Panc1 (cell line): ENCODE measurements around the gene RGS6. TPM values are rescaled to one million over a fixed set of nuclear protein-coding genes. Genes with fewer than 3 reads are reported as not detected.

Experiments
- ATAC-seq: fragments of 200-7000 bp; cut with Tn5 transposase; 2 replicates; pipeline ENCODE4 v1.9.1; 2020; ENCODE audit warnings: mild to moderate bottlenecking, moderate library complexity
- BruUV-seq: library from RNA; stranded (reverse); fragments of 400-500 nt; replicated peaks from 2 replicates; lab custom pipeline; 2021; lab: Mats Ljungman, UMichigan
- CTCF ChIA-PET: fragments of 300-600 bp; sonication (Branson Sonifier 250); formaldehyde crosslinking; loops from one replicate; lab custom pipeline; 2022; ENCODE audit warnings: antibody characterized with exemption; lab: Charles Lee
- POLR2A ChIA-PET: fragments of 300-600 bp; sonication (Branson Sonifier 250); formaldehyde crosslinking; loops from one replicate; lab custom pipeline; 2022; ENCODE audit warnings: antibody characterized with exemption; lab: Charles Lee
- DNase-seq: peaks from one replicate; pipeline ENCODE4 v3.0.0-alpha.2; 2010; ENCODE audit warnings: low read depth, low spot score
- H3K27ac ChIP-seq: 2 replicates; pipeline ENCODE4 v1.5.1; 2011; ENCODE audit warnings: mild to moderate bottlenecking, low read length, inconsistent platforms
- H3K27me3 ChIP-seq: fragments of 200-500 bp; sonication (Bioruptor generic); 2 replicates; pipeline ENCODE4 v1.6.0; 2014; ENCODE audit warnings: low read length, inconsistent platforms; ENCODE audit not compliant: control insufficient read depth, insufficient read depth
- H3K36me3 ChIP-seq: fragments of 200-500 bp; sonication (Bioruptor generic); 2 replicates; pipeline ENCODE4 v1.5.1; 2014; ENCODE audit warnings: inconsistent platforms, mild to moderate bottlenecking, low read length, moderate library complexity; ENCODE audit not compliant: control insufficient read depth, insufficient read depth
- H3K4me1 ChIP-seq: 2 replicates; pipeline ENCODE4 v1.5.1; 2011; ENCODE audit warnings: inconsistent platforms, mild to moderate bottlenecking, low read length, moderate library complexity; ENCODE audit not compliant: control insufficient read depth, insufficient read depth
- H3K4me3 ChIP-seq, 2 experiments: 2 replicates each; pipeline ENCODE4 v1.5.1; 2011 to 2012; ENCODE audit warnings: low read depth in 2 of 2, low read length in 2 of 2, mild to moderate bottlenecking in 2 of 2, inconsistent platforms in 1 of 2, moderate library complexity in 1 of 2
- H3K9me3 ChIP-seq: fragments of 200-500 bp; sonication (Bioruptor generic); 2 replicates; pipeline ENCODE4 v1.5.1; 2014; ENCODE audit warnings: low read depth, mild to moderate bottlenecking, inconsistent platforms, low read length, moderate library complexity; ENCODE audit not compliant: control insufficient read depth, insufficient read depth
- POLR2AphosphoS5 ChIP-seq: IDR thresholded peaks from 2 replicates; pipeline ENCODE4 v1.6.1; 2012; ENCODE audit warnings: mild to moderate bottlenecking, low read depth, low read length, moderate library complexity
- SIN3A ChIP-seq: IDR thresholded peaks from 2 replicates; pipeline ENCODE4 v1.6.1; 2012; ENCODE audit warnings: low read depth, mild to moderate bottlenecking, low read length, moderate library complexity, borderline replicate concordance; ENCODE audit not compliant: insufficient read depth
- TCF7L2 ChIP-seq: IDR thresholded peaks from 2 replicates; pipeline ENCODE4 v1.6.1; 2011; ENCODE audit warnings: mild to moderate bottlenecking, low read depth, low read length, inconsistent platforms
- in situ Hi-C: cut with HindIII; loops from 2 replicates; pipeline ENCODE4 v1.10.0; 2016; ENCODE audit warnings: low sequenced_read_pairs, low pct_unique_long_range_greater_than_20kb
- intact Hi-C: fragments of 100-400 bp; cut with micrococcal nuclease; formaldehyde crosslinking; loops from one replicate; pipeline ENCODE4 v1.10.0; 2022; ENCODE audit not compliant: unreplicated experiment
- total RNA-seq: library from RNA; stranded (reverse); gene quantifications from one replicate; pipeline ENCODE4 v1.2.1, GENCODE V29; 2021; ENCODE audit not compliant: unreplicated experiment
- TF ChIP-seq, protein P1 (sequence below), 2 experiments: IDR thresholded peaks; 2 replicates each; pipeline ENCODE4 v1.6.1; 2011 to 2012; ENCODE audit warnings: low read depth in 2 of 2, control low read depth in 1 of 2, low read length in 1 of 2, mild to moderate bottlenecking in 1 of 2, moderate library complexity in 1 of 2; ENCODE audit not compliant: insufficient read depth in 1 of 2
- TF ChIP-seq, protein P2 (sequence below): fragments of 450-650 bp; IDR thresholded peaks from 2 replicates; pipeline ENCODE4 v1.5.1; 2017; ENCODE audit warnings: mild to moderate bottlenecking

Gene RGS6
- total RNA-seq, 1 experiment from 2014 or later, result not detected

DNA sequence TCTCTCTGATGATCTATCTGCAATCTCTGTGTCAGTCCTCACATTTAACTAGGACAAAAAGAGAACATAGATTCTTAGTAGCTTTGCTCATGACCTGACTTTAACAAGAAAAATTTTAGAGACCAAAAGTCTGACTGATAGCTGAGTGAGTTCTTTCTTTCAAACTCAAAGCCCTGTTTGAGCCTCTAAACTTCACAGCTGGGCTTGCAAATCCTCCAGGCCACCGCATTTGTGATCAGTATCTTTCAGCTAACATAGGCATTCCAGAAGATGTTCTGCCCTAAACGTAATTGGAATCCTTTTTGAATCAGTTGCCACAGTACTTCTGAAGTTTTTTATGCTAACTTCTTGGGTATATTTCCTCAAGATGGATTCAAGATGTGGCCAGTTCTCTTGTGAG, 502.6 kb downstream of the RGS6 start:
- intact Hi-C loops (no loop called here), in situ Hi-C loops (no loop called here)
- TF ChIP-seq, protein P1, sequence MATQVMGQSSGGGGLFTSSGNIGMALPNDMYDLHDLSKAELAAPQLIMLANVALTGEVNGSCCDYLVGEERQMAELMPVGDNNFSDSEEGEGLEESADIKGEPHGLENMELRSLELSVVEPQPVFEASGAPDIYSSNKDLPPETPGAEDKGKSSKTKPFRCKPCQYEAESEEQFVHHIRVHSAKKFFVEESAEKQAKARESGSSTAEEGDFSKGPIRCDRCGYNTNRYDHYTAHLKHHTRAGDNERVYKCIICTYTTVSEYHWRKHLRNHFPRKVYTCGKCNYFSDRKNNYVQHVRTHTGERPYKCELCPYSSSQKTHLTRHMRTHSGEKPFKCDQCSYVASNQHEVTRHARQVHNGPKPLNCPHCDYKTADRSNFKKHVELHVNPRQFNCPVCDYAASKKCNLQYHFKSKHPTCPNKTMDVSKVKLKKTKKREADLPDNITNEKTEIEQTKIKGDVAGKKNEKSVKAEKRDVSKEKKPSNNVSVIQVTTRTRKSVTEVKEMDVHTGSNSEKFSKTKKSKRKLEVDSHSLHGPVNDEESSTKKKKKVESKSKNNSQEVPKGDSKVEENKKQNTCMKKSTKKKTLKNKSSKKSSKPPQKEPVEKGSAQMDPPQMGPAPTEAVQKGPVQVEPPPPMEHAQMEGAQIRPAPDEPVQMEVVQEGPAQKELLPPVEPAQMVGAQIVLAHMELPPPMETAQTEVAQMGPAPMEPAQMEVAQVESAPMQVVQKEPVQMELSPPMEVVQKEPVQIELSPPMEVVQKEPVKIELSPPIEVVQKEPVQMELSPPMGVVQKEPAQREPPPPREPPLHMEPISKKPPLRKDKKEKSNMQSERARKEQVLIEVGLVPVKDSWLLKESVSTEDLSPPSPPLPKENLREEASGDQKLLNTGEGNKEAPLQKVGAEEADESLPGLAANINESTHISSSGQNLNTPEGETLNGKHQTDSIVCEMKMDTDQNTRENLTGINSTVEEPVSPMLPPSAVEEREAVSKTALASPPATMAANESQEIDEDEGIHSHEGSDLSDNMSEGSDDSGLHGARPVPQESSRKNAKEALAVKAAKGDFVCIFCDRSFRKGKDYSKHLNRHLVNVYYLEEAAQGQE (IDR thresholded peaks at IDR 0.05; ENCODE audit: insufficient read depth in 1 of 2, low read depth in 2 of 2, low read length in 1 of 2), result no peak
- TF ChIP-seq SIN3A, result no peak
- TF ChIP-seq, protein P2, sequence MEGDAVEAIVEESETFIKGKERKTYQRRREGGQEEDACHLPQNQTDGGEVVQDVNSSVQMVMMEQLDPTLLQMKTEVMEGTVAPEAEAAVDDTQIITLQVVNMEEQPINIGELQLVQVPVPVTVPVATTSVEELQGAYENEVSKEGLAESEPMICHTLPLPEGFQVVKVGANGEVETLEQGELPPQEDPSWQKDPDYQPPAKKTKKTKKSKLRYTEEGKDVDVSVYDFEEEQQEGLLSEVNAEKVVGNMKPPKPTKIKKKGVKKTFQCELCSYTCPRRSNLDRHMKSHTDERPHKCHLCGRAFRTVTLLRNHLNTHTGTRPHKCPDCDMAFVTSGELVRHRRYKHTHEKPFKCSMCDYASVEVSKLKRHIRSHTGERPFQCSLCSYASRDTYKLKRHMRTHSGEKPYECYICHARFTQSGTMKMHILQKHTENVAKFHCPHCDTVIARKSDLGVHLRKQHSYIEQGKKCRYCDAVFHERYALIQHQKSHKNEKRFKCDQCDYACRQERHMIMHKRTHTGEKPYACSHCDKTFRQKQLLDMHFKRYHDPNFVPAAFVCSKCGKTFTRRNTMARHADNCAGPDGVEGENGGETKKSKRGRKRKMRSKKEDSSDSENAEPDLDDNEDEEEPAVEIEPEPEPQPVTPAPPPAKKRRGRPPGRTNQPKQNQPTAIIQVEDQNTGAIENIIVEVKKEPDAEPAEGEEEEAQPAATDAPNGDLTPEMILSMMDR, result no peak
- TF ChIP-seq TCF7L2, result no peak
- TF ChIP-seq POLR2AphosphoS5, result no peak
- no peak for DNase-seq
- no peak overlapping the region for H3K27ac ChIP-seq
- no peak for ATAC-seq
- H3K27me3 ChIP-seq, result no peaks in the 10 kb centered on the region; the same call in 1 of the 2 replicates
- no peak overlapping the region for H3K4me3 ChIP-seq
- no peaks in the 10 kb centered on the region for H3K9me3 ChIP-seq
- BruUV-seq, result no TSS peak
- H3K36me3 ChIP-seq, result no peaks in the 10 kb centered on the region
- POLR2A ChIA-PET, result no interaction called here
- H3K4me1 ChIP-seq, result no peaks in the 10 kb centered on the region
- CTCF ChIA-PET, result no interaction called here

DNA sequence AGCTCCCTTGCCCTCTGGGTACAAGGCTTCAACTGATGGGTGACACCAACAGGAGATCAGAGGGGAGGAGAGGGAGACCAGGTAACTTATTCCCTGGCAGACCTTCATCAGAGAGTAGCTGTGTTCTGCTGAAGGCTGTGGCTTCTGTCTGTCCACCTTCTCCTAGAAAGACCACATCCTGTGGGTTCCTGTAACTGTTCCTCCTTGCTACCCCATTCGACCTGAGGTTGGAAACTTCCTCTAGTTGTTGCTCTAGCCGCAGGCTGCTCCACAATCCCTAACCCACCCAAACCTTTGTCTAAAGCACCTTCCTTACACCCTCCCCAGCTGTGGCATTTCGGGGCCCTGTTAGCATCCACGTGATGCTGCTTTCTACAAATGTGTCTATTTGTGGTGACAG, 507.5 kb downstream of the RGS6 start:
- POLR2A ChIA-PET, result no interaction called here
- ATAC-seq (no peak), DNase-seq (no peak)
- H3K36me3 ChIP-seq, result no peaks in the 10 kb centered on the region
- in situ Hi-C loops, result no loop called here
- CTCF ChIA-PET, result no interaction called here
- H3K4me3 ChIP-seq, result no peak overlapping the region
- no TSS peak for BruUV-seq
- TF ChIP-seq, protein P2, result no peak
- TF ChIP-seq POLR2AphosphoS5 (no peak), SIN3A (no peak), TCF7L2 (no peak)
- TF ChIP-seq, protein P1 (IDR thresholded peaks at IDR 0.05; ENCODE audit: insufficient read depth in 1 of 2, low read depth in 2 of 2, low read length in 1 of 2), result no peak
- H3K27me3 ChIP-seq, result no peaks in the 10 kb centered on the region; the same call in 1 of the 2 replicates
- no peak overlapping the region for H3K27ac ChIP-seq
- intact Hi-C loops, result no loop called here
- H3K9me3 ChIP-seq, result no peaks in the 10 kb centered on the region
- no peaks in the 10 kb centered on the region for H3K4me1 ChIP-seq
